Epithelial cell of prostate (primary cell): ENCODE measurements around the gene PNKP.
A peak's percentile ranks its signal among the peaks of the same experiment; 100 is the strongest.

Experiments used
- DNase-seq: peaks from one replicate; pipeline ENCODE4 v3.0.0-alpha.2; 2011; ENCODE audit warnings: low read depth, low spot score
- H3K27ac ChIP-seq: fragments of 450-650 bp; 2 replicates; pipeline ENCODE4 v1.5.1; 2017; ENCODE audit warnings: mild to moderate bottlenecking

The PNKP gene

DNA sequence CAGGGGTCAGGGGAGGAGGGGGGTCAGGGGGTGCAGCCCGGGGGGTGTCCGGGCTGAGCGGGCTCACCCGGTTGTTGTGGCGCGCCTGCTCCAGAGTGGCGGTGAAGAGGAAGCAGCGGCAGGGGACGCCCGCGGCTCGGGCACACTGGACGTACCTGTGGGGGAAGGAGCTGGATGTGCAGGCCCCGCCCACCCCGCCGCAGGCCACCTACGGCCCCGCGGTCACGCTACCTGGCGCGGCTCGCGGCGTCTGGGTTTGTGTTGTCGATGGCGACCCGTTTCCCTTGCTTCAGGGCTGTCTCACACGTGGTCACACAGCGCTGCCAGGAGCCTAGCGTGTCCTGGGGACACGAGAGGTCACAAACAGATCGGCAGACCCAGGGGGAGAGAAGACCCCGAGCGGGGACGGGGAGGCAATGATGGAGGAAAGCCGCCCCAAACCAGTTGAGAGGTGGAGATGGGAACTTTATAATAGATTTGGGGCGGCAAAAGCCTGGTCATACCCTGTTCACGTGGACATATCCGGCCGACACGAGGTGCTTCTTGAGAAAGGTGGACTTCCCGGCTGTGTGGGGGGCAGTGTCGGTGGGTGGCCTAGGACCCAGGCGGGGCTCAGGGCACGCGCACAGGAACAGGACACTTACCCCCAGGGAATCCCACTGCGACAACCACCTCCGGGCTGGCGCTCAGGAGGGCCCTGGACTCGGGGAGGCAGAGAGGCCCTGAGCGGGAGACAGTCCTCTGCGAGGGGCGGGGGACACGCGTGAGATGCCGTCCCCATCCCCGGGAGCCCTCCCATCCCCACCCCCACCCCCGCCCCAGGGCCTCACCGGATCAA is 5.6 kb downstream of the PNKP start:
- no peak for DNase-seq
- no peak overlapping the region for H3K27ac ChIP-seq

DNA sequence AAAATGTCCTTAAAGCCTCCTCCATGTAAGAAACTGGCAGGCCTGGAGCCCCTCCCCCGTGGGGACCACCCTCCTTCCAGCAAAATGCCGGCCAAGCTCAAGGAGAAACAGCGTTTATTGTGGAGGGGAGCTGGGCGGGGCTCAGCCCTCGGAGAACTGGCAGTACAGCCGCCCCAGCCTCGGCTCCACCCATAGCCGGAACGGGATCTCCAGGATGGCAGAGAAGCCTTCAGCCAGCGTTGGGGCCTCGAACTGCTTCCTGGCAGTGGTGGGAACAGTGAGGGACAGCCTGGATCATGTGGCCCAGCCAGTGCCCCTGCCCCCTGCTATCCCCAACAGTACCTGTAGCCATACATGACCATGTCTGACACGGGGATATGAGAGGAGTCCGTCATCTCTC is 6.3 kb downstream of the PNKP start:
- DNase-seq = no peak
- H3K27ac ChIP-seq = no peak overlapping the region

- no peak for DNase-seq
- H3K27ac ChIP-seq = peak overlapping the region; percentile 71
Observed at GRCh38 chr19:49860336-49861102, 6.9 kb downstream of the PNKP start.

DNA sequence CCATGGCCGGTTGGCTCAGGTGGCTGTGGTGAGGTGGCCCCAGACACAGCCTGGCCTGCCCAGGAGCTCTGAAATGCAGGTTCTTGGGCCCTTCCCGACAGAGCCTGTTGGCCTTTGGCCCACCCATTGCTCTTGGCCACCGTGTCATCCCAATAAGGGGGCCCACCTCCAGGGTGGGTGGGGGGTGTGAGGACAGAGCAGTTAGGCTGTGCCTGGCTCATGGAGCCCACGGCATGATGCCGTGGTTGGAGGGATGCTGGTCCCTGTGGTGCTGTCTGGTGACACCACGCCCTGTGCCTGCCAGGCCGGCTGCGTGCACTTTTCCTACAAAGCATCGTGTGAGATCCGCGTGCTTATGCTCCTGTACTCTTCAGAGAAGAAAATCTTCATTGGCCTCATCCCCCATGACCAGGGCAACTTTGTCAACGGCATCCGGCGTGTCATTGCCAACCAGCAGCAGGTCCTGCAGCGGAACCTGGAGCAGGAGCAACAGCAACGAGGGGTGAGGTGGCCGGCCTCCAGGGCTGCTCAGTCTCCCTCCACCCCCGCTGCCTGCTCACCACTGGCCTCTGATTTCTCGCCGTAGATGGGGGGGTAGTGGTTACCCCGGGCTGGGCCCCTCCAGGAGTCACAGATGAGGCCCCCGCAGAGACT is 7.6 kb downstream of the PNKP start:
- peak overlapping the region; percentile 71 for H3K27ac ChIP-seq
- DNase-seq = no peak

GRCh38 chr19:49858088-49858985 is 9.0 kb downstream of the PNKP start:
- H3K27ac ChIP-seq = peak overlapping the region; percentile 71
- DNase-seq = no peak

DNA sequence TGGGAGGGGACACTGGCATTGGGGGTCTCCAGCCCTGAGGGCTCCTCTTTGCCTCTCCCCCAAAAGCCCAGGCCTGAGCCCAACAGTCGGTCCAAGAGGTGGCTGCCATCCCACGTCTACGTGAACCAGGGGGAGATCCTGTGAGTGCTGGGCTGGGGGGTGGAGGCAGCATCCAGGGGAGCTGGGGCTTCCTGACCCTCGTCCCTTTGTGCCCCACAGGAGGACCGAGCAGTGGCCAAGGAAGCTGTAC is 9.6 kb downstream of the PNKP start:
- H3K27ac ChIP-seq = no peak overlapping the region
- DNase-seq = no peak

DNA sequence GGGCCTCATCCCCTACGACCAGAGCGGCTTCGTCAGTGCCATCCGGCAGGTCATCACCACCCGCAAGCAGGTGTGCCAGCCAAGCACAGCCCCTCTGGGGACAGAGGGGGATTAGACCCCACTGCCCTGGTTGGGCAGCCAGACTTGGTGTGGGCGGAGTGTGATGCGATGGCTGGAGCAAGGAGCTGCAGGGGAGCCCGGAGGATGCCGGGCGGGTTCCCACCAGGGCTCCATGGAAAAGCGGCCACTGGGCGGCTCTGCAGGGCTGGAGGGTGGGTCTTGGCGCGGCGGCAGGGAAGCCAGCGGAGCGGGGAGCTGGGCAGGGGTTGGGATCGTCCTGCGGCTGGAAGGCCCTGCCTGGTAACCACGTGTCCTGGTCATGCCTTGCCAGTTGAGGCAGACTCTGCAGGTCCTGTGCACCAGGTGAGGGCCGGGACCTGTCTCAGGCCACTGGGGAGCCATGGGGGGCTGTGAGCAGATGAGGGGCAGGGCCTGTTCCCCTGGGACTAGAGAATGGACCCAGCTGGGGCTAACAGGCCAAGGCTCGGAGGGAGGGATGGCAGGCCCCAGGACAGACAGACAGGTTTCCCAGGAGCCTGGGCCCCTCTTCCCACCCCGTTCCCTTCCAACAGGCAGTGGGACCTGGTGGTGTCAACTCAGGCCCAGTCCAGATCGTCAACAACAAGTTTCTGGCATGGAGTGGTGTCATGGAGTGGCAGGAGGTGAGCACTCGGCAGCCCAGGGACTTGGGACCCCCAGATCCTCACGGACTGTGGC is 10.1 kb downstream of the PNKP start:
- no peak for DNase-seq
- no peak overlapping the region for H3K27ac ChIP-seq

DNA sequence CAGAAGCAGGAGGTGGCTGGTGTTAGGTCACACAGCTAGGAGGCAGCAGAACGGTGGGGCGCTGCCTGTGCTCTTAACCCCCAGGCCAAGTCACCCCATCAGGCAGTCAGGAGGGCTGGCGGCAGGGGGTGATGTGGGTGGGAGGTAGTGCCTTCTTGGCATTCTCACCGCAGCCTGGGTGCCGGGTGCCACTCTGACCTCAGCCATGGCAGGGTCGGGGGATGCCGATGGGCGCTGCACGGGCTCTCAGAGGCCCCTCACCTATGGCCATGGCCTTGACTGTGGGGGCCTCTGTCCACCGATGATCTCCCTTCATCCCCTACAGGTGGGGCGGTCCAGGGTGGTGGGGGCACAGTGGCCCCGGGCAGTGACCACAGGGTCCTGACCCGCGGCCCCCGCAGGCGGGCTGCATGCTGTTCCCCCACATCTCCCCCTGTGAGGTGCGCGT is 10.8 kb downstream of the PNKP start:
- no peak for DNase-seq
- no peak overlapping the region for H3K27ac ChIP-seq

DNA sequence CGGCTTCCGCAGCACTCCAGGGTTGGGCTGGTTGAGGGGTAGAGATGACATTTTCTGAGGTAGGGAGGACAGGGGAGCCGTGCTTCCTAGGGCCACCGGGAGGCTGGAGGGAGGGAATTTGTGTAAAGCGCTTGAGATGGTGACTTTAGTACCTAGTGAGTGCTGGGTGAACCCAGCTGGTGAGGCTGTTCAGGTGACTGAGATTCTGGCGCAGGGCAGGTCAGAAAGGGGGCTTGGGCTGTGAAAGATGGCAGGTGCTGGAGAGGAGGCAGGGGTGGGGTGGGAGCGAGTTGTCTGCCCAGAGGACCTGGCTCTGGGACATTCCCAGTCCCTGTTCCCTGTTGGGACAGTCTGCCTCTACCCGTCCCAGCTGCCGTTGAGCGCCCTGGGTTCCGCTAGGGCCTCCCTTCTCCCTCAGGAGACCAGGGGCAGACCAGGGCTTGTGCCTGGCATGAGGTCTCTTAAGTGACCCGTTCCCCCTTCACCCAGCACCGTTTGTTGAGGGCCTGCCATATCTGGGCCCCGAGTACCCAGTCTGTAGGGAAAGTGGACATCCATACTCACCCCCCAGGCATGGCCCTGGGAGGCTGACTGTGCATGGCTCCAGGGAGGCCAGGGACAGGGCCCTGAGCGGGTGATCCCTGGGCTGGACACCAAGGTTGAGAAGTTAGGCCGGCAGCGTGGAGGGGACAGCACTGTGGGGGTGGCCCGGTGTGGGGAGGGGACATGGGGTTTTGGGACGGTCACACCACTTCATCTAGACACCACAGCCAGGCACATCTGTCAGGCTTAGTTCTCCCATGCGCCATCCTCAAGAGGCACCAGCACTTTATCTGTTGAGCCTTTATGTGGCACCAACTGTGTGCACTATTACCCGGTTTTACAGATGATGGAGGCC is 11.5 kb downstream of the PNKP start:
- H3K27ac ChIP-seq = no peak overlapping the region
- DNase-seq = no peak

DNA sequence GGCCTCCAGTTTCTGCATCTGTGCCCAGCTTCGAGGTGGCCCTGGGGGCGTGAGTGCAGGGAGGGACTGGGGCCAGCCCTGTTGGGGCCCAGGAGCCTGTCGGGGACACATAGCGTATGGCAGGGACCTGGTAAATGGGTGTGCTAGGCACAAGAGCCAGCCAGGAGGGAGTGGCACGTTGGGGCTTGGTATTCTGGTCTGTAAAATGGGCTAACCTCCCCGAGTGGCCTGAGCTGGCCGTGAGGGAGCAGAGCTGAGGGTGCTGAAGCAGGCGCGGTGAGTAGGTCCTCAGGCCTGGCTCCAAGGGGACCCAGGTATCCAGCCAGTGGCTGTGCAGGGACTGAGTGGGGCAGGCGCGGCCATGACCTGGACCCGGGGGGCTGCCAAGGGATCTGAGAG is 12.1 kb downstream of the PNKP start:
- DNase-seq = no peak
- no peak overlapping the region for H3K27ac ChIP-seq

GRCh38 chr19:49854378-49855263 is 12.8 kb downstream of the PNKP start:
- H3K27ac ChIP-seq = no peak overlapping the region
- no peak for DNase-seq

DNA sequence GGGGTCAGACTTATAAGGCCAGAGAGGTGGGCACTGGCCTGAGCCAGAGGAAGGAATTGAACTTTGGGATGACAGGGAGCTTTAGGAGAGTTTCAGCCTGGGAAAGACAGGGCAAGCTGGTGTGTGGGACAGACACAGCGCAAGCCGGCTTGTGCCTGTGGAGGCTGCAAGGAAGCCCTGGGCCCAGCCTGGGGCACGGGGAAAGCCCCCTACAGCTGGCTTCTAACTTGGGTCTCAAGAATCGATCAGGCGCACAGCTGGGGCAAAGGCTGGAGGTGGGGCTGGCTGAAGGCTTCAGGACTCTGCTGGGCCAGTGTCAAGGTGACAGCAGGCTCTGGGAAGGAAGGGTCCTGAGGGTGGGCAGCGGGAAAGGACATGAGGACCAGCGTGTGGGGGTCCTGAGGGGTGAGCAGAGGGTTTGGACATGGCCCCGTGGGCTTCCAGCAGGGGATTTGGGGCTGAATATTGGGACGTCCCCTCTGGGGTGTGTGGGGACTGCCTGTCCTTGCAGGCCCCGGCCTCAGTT is 13.5 kb downstream of the PNKP start:
- no peak for DNase-seq
- H3K27ac ChIP-seq = no peak overlapping the region

DNA sequence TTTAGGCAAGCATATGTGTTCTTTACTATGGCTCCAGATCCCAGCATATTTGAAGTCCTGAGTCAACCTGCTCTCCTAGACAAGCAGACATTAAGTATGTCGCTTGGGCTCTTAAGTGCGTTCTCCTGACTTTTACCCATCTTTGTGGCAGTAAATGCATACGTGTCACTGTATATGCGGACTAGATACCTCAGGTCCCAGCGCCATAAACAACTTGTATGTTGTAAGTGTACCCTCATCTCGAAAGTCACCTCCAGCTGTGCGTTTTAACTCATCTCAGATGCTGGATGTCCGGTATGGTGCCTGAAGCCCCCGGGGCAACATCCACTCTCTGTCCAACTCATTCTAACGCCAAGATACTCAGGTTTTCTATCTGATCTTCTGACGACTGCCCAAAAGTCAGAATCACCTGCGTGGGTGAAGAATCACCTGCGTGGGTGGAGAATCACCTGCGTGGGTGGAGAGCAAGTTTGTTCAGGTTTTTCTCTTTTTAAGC is 14.7 kb downstream of the PNKP start:
- DNase-seq = no peak
- H3K27ac ChIP-seq = no peak overlapping the region

DNA sequence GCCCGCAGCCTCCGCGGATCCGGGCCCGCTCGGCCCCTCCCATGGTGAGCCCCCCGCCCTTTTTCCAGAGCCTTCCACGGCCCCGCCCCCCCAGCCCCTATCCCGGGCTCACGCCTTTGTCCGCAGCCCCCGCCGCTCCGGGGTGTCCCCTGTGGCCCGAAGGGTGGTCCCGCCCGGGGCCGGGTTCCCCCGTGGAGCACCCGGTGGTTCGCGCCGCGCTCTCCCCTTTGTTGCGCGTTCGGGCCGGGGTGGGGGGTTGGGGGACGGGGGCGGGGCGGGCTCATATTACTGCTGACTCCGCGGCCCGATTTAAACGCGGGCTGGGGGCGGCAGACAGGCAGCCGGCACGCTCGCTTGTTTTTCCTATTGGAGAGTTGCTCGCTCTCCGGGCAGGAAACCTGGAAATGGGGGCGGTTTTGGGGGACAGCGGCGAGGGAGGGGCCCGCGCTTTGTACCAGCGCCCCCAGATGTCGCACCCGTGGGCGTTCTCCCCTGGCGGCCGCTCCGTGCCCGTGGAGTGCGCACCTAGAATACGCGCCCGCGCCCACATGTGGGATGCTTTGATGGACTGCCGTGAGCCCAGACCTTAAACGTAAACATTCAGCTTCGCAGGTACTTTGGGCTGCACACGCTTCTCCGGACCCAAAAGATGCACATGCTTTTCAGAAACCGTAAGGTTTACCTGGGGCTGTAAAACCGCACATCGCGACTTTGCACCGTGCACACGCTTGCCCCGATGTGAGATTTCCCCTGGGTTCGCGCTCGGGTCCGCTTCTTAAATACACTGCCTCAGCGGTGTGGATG is 15.7 kb downstream of the PNKP start:
- no peak for DNase-seq
- peak overlapping the region; percentile 89 for H3K27ac ChIP-seq

GRCh38 chr19:49850487-49851342 is 16.7 kb downstream of the PNKP start, which contains the start of gene PTOV1:
Gene PTOV1, plus strand, starts transcription at chr19:49851159.
- peak; percentile 39 for DNase-seq
- peak within 1 kb of the TSS; percentile 89 for H3K27ac ChIP-seq

GRCh38 chr19:49850221-49850486 is 17.2 kb downstream of the PNKP start:
- DNase-seq = no peak
- H3K27ac ChIP-seq = peak overlapping the region; percentile 89
